GM19397 (cell line): ENCODE measurements around the gene NUP42.
"Not testable (repeated sequence)": the region's sequence is repeated elsewhere in the genome, so short reads cannot be mapped to it uniquely, and the experiment has no call there.

Experiments used
- ATAC-seq: cut with Tn5 transposase; IDR thresholded peaks from one replicate; pipeline ENCODE4 v1.9.1; 2021; ENCODE audit warnings: mild to moderate bottlenecking, moderate library complexity; ENCODE audit not compliant: unreplicated experiment

The NUP42 gene

DNA sequence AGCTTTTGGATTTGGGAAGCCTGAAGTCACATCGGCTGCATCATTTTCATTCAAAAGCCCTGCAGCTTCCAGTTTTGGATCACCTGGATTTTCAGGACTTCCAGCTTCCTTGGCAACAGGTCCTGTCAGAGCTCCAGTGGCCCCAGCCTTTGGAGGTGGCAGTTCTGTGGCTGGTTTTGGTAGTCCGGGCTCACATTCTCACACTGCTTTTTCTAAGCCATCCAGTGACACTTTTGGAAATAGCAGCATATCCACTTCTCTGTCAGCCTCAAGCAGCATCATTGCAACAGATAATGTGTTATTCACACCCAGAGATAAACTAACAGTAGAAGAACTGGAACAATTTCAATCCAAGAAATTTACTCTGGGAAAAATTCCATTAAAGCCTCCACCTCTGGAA lies 18.5 kb downstream of the NUP42 start:
- ATAC-seq, result no peak

- no peak for ATAC-seq
These were observed 22.4 kb downstream of the NUP42 start for GRCh38 chr7:23204241-23204640.

- ATAC-seq, result no peak
These were observed 23.7 kb downstream of the NUP42 start for GRCh38 chr7:23205577-23205908.

DNA sequence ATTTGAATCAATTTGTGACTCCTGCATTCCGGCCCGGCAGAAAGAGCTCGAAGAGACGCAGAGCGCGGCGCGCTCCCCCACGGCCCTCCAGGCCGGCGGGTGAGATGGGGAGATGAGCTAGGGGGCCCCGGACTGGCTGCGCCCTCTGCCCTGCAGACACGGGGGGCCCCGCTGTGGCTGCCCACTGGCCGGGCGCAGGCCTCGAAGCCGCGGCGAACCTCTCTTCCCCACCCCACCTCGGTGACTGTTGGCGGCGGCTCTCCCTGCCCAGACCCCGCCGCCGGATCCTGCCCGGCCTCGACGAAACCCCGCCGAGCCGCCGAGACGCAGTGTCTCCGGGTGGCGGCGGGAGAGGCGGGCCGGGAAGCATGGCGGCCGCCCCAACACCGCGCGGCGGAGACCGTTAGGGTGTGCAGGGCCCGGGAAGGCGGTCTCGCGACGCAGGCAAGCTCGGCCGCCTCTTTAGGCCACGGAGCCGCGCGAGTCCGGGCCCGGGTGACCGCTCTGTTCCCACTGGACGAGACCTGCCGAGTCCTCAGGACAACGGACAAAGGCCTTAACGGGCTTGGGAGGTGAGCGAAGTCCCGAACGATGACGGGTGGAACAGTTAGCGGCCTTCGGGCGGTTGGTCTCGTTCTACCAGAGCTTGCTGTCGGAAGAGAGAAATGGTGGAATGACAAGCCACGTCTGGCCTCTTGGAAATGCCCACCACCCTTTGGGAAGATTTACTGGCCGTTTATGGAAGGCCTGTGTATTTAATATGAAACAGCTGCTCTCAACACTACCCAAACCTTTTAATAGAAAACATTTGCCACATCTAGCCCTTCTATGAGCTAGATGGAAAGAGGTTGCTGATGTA lies 24.3 kb downstream of the NUP42 start:
- ATAC-seq, result no peak

DNA sequence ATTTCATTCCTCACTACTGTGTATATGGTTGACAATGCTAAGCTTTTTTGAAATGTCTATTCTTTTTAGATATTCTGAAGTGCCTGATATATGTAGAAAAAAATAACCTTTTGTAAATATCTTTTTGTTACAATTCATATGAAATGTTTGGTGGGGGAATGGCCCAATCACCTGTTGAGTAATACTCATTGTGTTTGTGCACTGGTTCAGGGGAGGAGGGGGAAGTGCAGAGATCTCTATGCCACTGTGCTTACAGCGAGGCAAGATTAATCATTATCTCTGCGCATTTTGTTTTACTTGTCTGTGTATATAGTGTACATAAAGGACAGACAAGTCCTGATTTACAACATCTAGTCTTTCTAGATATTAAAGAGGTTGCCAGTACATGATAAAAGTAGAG lies 25.2 kb downstream of the NUP42 start:
- ATAC-seq, result no peak

GRCh38 chr7:23207884-23208283 lies 26.0 kb downstream of the NUP42 start:
- ATAC-seq, result no peak

DNA sequence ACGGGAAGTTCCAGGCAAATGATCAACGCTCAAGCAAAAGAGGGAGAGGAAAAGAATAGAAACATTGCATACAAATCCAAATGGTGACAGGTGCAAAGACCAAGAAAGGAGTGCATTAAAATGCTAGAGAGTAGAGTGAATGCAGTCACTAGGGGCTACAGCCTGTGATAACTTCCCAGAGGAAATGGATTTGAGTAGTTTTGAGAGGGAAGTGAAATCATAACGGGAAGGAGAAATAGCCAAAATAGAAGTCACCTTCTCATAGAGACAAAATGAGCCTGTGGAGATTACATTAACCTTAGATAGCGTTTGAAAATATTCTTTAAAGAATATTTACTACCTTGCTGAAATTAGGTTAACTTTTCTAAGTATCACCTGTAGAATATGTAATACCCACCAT lies 26.5 kb downstream of the NUP42 start:
- no peak for ATAC-seq

- no peak for ATAC-seq
These were observed 28.7 kb downstream of the NUP42 start for GRCh38 chr7:23210506-23210905.

- ATAC-seq, result no peak
These were observed 29.7 kb downstream of the NUP42 start for GRCh38 chr7:23211589-23211988.

GRCh38 chr7:23212395-23212794 lies 30.5 kb downstream of the NUP42 start:
- ATAC-seq, result no peak

GRCh38 chr7:23212841-23213240 lies 31.0 kb downstream of the NUP42 start:
- ATAC-seq, result no peak

DNA sequence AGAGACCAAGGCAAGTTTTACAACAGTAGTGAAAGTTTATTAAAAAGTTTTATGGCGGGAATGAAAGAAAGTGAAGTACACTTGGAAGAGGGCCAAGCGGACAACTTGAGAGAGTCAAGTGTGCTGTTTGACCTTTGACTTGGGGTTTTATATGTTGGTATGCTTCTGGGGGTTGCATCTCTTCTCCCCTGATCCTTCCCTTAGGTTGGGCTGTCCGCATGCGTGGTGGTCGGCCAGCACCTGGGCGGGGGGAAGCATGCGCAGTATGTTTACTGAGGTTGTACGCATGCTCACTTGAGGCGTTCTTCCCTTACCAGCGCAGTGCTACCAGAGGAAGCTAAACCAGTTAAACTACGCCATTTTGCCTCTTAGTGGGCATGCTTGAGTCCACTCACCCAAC lies 31.9 kb downstream of the NUP42 start:
- no peak for ATAC-seq

- ATAC-seq, result no peak
These were observed 32.6 kb downstream of the NUP42 start for GRCh38 chr7:23214423-23214822.

DNA sequence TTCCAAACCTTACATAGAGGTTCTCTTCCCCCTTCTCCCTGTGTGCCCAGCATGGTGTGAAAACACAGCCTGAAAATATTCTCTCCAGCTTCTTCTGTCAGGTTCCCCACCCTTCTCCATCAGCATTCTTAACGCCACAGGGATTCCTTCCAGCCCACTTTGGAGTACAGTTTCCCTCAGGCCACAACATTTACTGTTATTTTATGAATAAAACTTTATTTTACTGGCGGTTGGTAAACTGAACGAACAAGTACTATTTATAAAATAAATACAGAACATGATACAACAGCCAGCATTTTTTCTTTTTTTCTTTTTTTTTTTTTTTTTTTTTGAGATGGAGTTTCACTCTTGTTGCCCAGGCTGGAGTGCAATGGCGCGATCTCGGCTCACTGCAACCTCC lies 33.1 kb downstream of the NUP42 start:
- ATAC-seq, result no peak

GRCh38 chr7:23216021-23216420 lies 34.2 kb downstream of the NUP42 start:
- no peak for ATAC-seq

DNA sequence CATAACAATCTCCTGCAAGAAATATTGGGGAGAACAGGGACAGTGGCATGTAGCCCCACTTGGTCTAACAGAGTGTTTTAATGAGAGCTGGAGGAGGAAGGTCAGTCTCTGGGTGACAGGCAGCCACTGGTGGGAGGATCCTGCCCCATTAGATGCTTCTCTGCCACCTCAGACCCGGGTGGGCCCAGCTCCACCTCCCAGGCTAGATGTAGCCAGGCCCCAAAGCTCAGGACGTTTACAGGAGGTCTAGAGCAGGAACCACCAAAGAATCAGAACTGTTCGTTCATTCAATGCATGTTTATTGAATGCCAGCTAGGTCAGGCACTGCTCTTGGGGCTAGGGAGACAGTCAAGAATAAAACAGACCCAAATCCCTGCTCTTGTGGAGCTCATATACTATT lies 36.3 kb downstream of the NUP42 start:
- no peak for ATAC-seq

DNA sequence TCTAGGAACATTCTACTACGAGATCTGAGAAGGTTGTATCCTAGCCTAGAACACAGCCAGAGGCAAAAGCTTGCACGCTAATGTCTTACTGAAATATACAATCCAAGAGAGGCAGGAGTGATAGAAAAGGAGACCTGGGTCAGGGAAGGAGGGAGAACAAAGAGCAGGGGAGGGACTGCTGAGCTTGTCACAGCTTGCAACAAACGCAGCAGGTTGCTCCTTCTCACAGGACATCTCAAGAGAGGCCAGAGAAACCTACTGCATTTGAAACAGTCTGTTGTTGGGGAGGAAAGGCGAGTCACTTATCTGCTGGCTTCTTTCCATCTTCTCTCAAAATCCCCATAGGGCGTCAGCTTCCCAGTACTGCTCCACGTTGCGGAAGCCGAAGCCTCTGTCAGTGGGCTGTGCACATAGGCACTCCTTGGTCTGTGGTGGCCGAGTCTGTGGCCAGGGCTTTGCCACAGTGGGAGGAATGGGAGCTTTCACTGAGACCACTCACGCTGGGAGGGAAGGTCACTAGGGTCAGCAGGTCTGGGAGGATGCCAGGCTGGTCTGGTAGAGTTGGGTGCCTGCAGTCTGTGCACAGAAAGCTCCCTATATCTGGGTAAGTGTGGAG lies 39.0 kb downstream of the NUP42 start:
- no peak for ATAC-seq

- no peak for ATAC-seq
These were observed 40.7 kb downstream of the NUP42 start for GRCh38 chr7:23222439-23223030.

GRCh38 chr7:23224364-23224763 lies 42.5 kb downstream of the NUP42 start:
- not testable (repeated sequence) for ATAC-seq

- ATAC-seq, result no peak
These were observed 45.1 kb downstream of the NUP42 start for GRCh38 chr7:23226844-23227450.

DNA sequence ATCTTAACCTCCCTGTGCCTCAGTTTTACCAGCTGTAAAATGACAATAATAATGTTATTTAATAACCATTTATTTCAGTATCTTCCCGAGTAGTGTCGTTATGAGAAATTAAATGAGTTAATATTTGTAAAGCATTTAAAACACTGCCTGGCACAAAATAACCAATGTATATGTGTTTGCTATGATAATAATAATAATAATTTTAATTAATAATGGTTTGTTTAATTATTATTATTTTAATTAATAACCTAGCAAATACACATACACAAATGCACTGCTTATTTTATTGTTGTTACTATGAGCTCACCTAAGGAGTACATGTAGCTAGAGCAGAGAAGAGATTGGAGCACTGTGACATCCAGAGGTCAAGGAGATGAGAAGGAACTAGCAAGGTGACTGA lies 46.6 kb downstream of the NUP42 start:
- no peak for ATAC-seq

DNA sequence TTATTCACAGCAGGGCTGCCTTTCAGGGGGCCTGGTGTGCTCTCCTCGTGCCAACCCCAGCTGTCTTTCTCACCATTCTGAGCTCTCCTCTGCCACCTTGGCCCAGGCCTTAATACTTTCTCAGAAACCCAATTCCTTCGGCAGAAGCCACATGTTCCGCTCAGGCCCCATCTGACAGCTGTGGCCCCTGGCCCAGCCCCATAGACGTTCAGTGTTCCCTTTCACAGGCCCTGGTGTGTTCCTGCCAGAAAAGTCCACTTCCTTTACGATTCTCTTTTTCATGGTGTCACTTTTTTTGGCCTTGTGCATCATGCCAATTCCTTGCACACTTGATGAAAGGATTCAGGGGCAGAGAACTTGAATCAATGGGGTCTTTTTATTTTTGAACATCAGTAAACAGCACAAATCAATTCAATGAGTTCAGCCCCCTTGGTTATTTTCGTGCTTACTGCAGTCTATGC lies 48.8 kb downstream of the NUP42 start:
- no peak for ATAC-seq
